Urothelium cell line (cell line): ENCODE measurements around the gene ARHGAP31.
"Not testable (repeated sequence)": the region's sequence is repeated elsewhere in the genome, so short reads cannot be mapped to it uniquely, and the experiment has no call there.

ENCODE experiments used
- DNase-seq: peaks from one replicate; pipeline ENCODE4 v3.0.0; 2011; ENCODE audit warnings: low spot score, mixed read lengths
- FAIRE-seq: peaks from 2 replicates; lab custom pipeline; 2011; peaks lifted over from hg19 to GRCh38; lab: Jason Lieb, UNC

Gene ARHGAP31

GRCh38 chr3:119293871-119294695 is at the start of gene ARHGAP31:
ARHGAP31 (plus strand) TSS chr3:119294383; CDS start chr3:119294905, 522 bp downstream.
- DNase-seq (peak; percentile 68), FAIRE-seq (no peak)

DNA sequence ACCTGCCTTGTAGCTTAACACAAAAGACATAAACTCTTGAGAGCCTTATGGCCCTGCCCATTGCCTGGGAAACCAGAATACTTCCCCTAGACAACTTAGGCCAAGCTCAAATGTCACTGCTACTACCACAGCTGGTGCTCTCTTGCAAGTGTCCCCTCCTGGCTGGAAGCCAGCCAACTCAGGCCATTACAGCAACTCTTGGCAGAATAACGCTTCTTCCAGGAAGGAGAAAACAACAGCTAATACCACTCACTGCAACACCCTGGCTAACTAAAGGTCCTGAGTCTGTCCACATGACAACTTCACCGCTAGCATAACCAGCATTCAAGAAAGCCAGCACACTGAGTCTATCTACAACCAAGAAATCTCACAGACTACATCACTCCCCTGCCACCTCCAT is 48.4 kb upstream of the ARHGAP31 start:
- DNase-seq, result no peak
- no peak for FAIRE-seq

DNA sequence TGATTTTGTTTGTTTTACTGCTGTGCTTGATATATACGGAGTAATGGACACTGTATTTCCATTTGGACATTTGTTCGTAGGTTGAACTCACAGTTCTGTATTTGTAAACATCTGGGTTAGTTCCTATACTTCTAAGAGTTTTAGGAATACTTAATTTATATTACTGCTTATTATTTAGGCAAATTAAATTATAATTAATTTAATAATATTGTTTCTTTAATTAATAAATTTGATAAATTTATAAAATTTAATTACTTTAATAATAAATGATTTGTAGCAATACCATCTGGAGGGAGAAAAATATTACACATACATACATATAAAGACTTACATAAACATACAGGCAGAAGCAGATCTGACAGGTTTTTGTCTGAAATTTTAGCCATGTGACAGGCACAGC is 39.0 kb upstream of the ARHGAP31 start:
- DNase-seq (no peak), FAIRE-seq (no peak)

DNA sequence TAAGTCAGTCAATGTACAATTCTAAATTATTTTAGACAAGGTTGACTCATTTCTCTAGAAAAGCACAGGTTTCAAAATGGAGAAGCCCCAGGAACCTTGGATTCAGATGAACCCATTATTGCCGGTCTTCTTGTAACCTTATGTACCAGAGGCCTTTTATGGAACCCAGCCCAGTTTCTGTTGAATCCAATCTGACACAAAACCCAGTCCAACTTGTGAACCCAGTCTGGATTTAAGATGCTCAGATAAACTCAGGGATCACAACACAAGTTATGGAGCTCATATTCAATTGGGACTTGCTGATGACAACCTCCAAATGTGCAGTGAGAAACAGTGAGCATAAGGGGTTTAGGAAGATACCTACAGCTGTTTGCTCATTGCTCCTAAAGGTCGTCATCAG is 37.1 kb upstream of the ARHGAP31 start:
- DNase-seq (no peak), FAIRE-seq (no peak)

- FAIRE-seq (no peak), DNase-seq (no peak)
Measured at GRCh38 chr3:119257654-119258410, 36.4 kb upstream of the ARHGAP31 start.

- FAIRE-seq (no peak), DNase-seq (no peak)
Measured at GRCh38 chr3:119258915-119259314, 35.3 kb upstream of the ARHGAP31 start.

DNA sequence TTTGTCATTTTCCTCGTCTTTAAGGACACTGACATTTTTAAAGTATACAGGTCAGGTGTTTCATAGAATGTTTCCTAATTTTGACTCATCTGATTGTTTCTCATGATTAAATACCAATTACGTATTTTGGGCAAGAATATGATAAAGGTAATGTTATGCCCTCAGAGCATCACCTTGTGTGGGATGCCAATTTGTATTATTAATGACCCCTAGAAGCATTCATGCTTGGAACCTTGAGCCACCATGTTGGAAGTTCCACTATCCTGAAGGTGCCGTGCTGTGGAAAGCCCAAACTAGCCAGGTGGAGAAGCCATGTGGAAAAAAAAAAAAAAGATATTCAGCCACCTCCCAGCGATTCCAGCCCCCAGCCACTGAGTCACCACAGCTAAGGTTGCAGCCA is 34.4 kb upstream of the ARHGAP31 start:
- DNase-seq (no peak), FAIRE-seq (no peak)

GRCh38 chr3:119261055-119261454 is 33.1 kb upstream of the ARHGAP31 start:
- no peak for FAIRE-seq

GRCh38 chr3:119270212-119270611 is 24.0 kb upstream of the ARHGAP31 start:
- DNase-seq, FAIRE-seq: not testable (repeated sequence)

More at GRCh38 chr3:119261055-119261454, 33.1 kb upstream of the ARHGAP31 start:
- DNase-seq, result no peak

- DNase-seq, result no peak
- FAIRE-seq, result no peak
Measured at GRCh38 chr3:119276680-119277079, 17.5 kb upstream of the ARHGAP31 start.

- FAIRE-seq (no peak), DNase-seq (peak; percentile 31)
Measured at GRCh38 chr3:119279101-119279554, 15.1 kb upstream of the ARHGAP31 start.

DNA sequence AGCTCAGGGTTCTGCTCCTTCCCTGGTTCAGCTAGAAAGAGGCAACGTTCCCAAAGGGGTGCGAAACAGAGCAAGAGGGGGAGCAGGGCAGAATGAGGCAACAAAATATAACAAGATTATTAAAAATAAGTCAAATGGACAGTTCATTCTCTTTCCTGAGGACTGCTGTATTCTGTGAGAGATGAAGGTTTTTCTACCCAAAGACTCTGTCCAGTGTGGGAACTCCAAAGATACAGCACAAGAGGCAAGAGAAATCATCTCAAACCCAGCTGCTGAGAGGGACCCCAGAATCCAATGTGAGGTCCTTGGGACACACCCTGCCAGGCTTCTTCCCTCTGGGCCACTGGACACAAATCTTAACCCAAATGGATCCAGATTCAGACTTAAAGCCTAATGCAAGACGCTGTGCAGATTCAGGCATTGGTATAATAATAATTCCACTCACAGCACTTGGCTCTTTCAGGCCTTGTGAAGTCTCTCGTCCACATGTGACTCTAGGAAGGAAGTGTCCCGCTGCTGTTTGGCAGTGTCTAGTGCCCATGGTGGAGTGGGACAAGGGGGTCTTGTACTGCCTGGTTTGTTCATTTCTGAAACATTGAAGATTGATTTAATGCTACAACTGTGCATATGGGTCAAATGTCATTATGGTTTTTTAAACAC is 14.5 kb upstream of the ARHGAP31 start:
- FAIRE-seq (no peak), DNase-seq (no peak)

DNA sequence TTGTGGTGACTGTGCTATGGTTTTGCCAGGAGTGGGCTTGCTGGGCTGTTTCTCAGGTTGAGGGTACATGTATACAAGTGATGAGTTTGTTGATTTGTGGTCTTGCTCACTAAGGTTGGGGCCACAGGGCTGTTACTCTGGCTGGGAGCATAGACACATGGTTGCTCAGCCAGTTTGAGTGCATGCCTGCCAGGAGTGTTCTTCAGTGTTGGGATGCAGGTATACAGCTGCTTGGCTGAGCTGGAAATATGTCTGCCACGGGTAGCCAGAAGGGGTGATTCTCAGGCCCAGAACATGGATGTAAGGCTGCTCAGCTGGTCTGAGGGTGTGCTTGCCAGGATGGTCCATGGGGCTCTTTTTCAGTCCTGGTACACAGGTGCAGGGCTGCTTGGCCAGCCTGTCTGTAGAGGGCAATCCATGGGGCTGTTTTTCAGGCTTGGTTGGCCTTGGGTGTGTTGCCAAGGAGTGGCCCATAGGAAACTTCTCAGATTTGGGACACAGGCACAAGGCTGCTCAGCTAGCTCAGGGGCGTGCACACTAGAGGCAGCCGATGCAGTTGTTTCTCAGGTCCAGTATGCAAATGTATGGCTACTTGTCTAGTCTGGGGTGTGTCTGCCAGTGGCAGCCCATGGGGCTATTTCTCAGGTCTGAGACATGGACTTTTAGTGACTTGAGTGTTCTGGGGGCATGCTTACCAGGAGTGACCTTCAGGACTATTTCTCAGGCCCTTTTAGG is 5.3 kb upstream of the ARHGAP31 start:
- DNase-seq, result no peak
- FAIRE-seq, result no peak

DNA sequence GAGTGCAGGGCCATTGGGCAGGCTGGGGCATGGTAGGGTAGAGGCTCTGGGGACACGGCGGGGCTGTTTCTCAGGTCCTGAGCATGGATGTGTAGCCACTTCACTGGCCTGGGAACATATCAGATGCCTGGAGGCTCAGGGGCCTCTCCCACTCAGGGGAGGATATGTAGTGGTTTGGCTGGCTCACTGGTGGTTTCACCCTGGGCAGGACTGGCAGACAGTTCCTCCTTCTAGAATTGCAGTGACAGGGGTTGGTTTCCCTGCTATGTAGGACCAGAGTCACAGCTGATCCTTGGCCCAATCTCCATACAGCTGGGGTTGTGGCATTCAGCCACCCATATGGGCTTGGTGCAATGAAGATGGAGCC is 4.8 kb upstream of the ARHGAP31 start:
- FAIRE-seq (no peak), DNase-seq (no peak)

- no peak for DNase-seq
- FAIRE-seq, result no peak
Measured at GRCh38 chr3:119290613-119291012, 3.6 kb upstream of the ARHGAP31 start.

- no peak for DNase-seq
- FAIRE-seq, result no peak
Measured at GRCh38 chr3:119291062-119291700, 3.0 kb upstream of the ARHGAP31 start.

DNA sequence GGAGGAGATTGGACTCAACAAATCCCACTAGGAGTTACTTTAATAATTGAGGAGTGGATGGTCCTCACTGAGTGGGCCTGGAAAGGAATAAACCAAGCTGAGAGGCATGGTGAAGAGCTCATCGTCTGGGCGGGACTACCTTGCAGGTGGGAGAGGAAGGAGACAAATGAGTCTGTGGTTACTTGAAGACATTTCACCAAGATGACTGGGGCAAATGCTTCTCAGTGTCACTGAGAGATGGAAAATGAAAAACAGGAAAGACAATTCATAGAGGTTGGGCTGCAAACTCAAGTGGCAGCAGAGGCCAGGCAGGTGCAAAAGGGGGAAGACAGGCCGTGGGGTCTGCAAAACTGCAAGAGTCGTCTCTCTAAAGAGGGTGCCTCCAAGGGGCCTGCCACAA is 1.5 kb upstream of the ARHGAP31 start:
- DNase-seq (no peak), FAIRE-seq (no peak)

DNA sequence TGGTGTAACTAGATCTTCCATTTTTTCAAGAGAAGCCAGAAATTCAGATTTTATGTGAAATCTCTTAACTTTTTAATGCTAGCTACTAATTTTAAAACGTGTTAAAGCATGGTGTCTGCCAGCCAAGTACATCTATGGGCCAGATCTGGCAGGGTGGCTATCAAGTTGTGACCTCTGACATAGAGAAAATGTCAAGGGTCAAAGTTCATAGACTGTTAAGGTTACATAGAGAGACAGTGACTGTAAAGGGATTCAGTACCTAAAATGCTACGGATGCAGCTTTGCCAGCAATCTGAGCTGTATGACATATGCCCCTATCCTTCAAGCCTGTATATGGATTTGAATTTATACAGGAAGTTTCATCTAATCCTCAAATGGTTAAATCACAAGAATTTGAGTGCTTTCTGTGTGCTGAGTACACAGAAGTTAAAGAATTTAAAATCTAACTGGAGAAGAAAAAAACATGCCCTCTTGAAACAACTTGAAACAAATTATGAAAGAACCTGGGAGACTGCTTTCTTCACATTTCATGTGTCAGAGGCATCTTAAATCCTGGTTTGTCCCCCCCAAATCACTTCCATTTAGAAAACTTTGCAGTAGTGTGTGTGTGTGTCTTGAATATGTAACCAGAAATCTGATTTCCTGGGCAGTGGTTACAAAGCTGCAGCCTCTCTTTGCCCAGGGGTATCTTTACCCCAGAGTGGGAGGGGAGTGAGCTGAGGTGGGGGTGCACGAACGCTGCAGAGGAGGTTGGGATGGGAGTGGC is 895 bp upstream of the ARHGAP31 start:
- peak; percentile 69 for FAIRE-seq
- no peak for DNase-seq
